Tibial nerve (tissue), 3 donors: ENCODE measurements around the gene RPP30.

Experiments
- POLR2A ChIP-seq, 2 donors: fragments of 450-650 bp; IDR thresholded peaks; one replicate each; pipeline ENCODE4 v1.6.1; 2017; ENCODE audit warnings: antibody characterized with exemption in 2 of 2, mild to moderate bottlenecking in 2 of 2, moderate library complexity in 2 of 2
- TF ChIP-seq, protein P1 (sequence below), 5 experiments: fragments of 200-600 bp in 3 of 5; fragments of 450-650 bp in 2 of 5; sonication (generic) in 3 of 5; IDR thresholded peaks; one replicate each; pipeline ENCODE4 v1.5.1; 2016 to 2019; ENCODE audit warnings: antibody characterized with exemption in 5 of 5, mild to moderate bottlenecking in 3 of 5, moderate library complexity in 2 of 5

DNA sequence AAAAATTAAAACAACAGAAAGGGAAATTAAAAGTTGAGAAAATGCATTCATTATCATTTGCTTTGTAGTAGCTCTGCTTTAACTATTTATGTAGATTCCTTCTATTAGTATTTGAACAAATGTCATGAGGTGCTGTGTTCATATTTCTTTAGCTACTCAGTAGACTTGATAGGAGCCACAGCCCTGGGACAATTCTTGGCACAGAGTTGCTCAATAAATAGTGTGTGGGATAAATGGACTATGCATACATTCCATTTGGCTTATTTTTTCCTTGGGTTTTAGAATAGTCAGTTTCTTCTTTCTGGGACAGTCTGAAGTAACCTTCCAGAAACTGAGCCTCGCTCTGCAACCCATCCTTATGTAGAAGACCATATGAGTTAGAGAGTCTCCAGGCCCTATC, 13.4 kb downstream of the RPP30 start:
- TF ChIP-seq, protein P1, sequence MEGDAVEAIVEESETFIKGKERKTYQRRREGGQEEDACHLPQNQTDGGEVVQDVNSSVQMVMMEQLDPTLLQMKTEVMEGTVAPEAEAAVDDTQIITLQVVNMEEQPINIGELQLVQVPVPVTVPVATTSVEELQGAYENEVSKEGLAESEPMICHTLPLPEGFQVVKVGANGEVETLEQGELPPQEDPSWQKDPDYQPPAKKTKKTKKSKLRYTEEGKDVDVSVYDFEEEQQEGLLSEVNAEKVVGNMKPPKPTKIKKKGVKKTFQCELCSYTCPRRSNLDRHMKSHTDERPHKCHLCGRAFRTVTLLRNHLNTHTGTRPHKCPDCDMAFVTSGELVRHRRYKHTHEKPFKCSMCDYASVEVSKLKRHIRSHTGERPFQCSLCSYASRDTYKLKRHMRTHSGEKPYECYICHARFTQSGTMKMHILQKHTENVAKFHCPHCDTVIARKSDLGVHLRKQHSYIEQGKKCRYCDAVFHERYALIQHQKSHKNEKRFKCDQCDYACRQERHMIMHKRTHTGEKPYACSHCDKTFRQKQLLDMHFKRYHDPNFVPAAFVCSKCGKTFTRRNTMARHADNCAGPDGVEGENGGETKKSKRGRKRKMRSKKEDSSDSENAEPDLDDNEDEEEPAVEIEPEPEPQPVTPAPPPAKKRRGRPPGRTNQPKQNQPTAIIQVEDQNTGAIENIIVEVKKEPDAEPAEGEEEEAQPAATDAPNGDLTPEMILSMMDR (IDR thresholded peaks at IDR 0.05) = no peak
- TF ChIP-seq POLR2A (IDR thresholded peaks at IDR 0.05) = no peak
